Colonic mucosa (tissue), 4 donors: ENCODE data around the gene PDZD2. TPM values are rescaled to one million over a fixed set of nuclear protein-coding genes. Genes with fewer than 3 reads are reported as not detected.

Experiments used
- DNase-seq: peaks from one replicate; pipeline ENCODE4 v3.0.0-alpha.2; 2020
- H3K27ac ChIP-seq: fragments of 200-600 bp; one replicate; pipeline ENCODE4 v1.8.0; 2021
- H3K27me3 ChIP-seq: fragments of 200-600 bp; one replicate; pipeline ENCODE4 v1.8.0; 2021
- H3K36me3 ChIP-seq: fragments of 200-600 bp; one replicate; pipeline ENCODE4 v1.8.0; 2021
- H3K4me1 ChIP-seq: fragments of 200-600 bp; one replicate; pipeline ENCODE4 v1.8.0; 2021; ENCODE audit warnings: mild to moderate bottlenecking
- H3K4me3 ChIP-seq: fragments of 200-600 bp; one replicate; pipeline ENCODE4 v1.8.0; 2021
- H3K9ac ChIP-seq, 2 donors: one replicate each; pipeline ENCODE4 v1.7.0; 2013; ENCODE audit warnings: control low read depth in 2 of 2, low read depth in 2 of 2, low read length in 2 of 2
- H3K9me3 ChIP-seq: fragments of 200-600 bp; one replicate; pipeline ENCODE4 v1.8.0; 2021
- intact Hi-C: fragments of 100-400 bp; cut with DNase I; formaldehyde crosslinking; loops from one replicate; pipeline ENCODE4 v1.14.1; 2022
- total RNA-seq, 2 donors: library from RNA; stranded (reverse); fragmentation: NEBNext Ultra II Directional in 1 of 2; extraction: Animal tissue kit (Norgen Biotek cat#: 25700) in 1 of 2; gene quantifications; one replicate each; pipeline ENCODE4 v1.2.1, GENCODE V29; 2021
- TF ChIP-seq, protein P1 (sequence below): fragments of 200-600 bp; IDR thresholded peaks from one replicate; pipeline ENCODE4 v1.8.0; 2022; ENCODE audit warnings: antibody characterized with exemption, mild to moderate bottlenecking
- donor health status: healthy.
- donor health status: DM: no; HTN: no; CAD: no.
- donor health status: DM: no; HTN: no; CAD: no.

Gene PDZD2
- total RNA-seq, 2 donors from 2014 or later = 1.8 to 2.3 TPM

DNA sequence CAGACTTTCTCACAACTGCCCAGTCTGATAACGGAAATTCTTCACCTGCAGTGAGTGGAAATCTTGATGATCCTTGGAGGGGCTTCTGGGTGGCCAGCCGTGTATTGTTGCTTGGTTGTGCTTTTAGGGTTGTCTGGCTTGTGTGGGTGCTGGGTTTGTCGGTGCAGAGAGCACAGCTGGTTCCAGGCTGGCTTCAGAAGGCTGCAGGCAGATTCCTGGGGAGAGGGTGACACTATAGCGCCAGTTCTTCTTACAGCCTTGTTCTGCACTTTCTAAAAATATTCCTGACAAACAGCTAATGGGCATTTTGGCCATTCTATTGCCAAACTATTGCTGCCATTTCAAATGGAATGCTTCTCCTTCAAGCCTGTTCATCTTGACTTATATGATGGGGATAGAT is 99.3 kb downstream of the PDZD2 start:
- Histone ChIP-seq H3K9ac (no peak overlapping the region), H3K4me3 (no peak overlapping the region), H3K36me3 (no peaks in the 10 kb centered on the region), H3K27me3 (no peaks in the 10 kb centered on the region), H3K4me1 (no peaks in the 10 kb centered on the region), H3K27ac (no peak overlapping the region), H3K9me3 (no peaks in the 10 kb centered on the region)
- intact Hi-C loops = no loop called here
- TF ChIP-seq, protein P1, sequence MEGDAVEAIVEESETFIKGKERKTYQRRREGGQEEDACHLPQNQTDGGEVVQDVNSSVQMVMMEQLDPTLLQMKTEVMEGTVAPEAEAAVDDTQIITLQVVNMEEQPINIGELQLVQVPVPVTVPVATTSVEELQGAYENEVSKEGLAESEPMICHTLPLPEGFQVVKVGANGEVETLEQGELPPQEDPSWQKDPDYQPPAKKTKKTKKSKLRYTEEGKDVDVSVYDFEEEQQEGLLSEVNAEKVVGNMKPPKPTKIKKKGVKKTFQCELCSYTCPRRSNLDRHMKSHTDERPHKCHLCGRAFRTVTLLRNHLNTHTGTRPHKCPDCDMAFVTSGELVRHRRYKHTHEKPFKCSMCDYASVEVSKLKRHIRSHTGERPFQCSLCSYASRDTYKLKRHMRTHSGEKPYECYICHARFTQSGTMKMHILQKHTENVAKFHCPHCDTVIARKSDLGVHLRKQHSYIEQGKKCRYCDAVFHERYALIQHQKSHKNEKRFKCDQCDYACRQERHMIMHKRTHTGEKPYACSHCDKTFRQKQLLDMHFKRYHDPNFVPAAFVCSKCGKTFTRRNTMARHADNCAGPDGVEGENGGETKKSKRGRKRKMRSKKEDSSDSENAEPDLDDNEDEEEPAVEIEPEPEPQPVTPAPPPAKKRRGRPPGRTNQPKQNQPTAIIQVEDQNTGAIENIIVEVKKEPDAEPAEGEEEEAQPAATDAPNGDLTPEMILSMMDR = no peak
- no peak for DNase-seq

DNA sequence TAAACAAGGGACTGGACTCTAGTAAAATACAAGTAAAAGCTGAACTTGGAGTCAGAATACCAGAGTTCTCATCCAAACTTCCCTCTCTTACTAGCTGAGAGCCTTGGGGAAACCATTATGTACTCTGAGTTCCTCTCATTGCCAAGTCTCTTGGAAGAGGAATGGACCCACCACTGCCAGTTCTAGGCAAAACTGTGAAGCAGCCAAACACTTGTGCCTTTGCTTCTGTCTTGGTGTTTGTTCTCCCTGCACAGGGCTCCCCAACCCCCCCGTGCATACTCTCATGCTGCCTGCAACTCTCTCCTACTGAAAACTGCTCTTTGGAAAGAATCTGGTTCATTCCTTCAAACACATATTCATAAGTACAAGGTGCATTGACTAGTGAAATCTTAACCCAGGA is 102.6 kb downstream of the PDZD2 start:
- intact Hi-C loops = no loop called here
- no peak overlapping the region for H3K27ac ChIP-seq
- H3K9ac ChIP-seq = no peak overlapping the region
- H3K9me3 ChIP-seq = no peaks in the 10 kb centered on the region
- H3K4me3 ChIP-seq = no peak overlapping the region
- DNase-seq = no peak
- H3K27me3 ChIP-seq = no peaks in the 10 kb centered on the region
- TF ChIP-seq, protein P1 = no peak
- H3K4me1 ChIP-seq = no peaks in the 10 kb centered on the region
- no peaks in the 10 kb centered on the region for H3K36me3 ChIP-seq

DNA sequence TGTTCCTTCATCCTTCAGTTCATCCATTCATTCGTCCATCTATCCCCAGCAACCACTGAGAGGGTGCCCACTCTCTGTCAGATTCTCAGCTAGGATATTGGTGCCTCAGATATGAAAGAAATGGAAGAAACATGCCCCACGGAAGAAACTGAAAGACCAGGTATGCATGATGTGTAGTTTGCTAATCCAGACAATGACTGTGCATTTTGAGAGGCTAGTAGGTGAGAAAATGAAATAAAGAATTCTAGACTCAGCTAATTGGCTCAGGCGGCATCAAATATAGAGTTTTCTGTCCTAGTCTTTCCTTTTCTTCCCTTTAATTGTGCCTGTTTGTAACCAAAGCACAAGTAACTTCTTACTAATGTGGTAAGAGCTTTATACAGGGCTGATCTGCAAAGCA is 104.7 kb downstream of the PDZD2 start:
- H3K4me1 ChIP-seq = no peaks in the 10 kb centered on the region
- H3K4me3 ChIP-seq = no peak overlapping the region
- no peaks in the 10 kb centered on the region for H3K36me3 ChIP-seq
- H3K27me3 ChIP-seq = no peaks in the 10 kb centered on the region
- H3K9ac ChIP-seq = no peak overlapping the region
- H3K9me3 ChIP-seq = no peaks in the 10 kb centered on the region
- H3K27ac ChIP-seq = no peak overlapping the region
- TF ChIP-seq, protein P1 = no peak
- intact Hi-C loops = no loop called here
- DNase-seq = no peak

DNA sequence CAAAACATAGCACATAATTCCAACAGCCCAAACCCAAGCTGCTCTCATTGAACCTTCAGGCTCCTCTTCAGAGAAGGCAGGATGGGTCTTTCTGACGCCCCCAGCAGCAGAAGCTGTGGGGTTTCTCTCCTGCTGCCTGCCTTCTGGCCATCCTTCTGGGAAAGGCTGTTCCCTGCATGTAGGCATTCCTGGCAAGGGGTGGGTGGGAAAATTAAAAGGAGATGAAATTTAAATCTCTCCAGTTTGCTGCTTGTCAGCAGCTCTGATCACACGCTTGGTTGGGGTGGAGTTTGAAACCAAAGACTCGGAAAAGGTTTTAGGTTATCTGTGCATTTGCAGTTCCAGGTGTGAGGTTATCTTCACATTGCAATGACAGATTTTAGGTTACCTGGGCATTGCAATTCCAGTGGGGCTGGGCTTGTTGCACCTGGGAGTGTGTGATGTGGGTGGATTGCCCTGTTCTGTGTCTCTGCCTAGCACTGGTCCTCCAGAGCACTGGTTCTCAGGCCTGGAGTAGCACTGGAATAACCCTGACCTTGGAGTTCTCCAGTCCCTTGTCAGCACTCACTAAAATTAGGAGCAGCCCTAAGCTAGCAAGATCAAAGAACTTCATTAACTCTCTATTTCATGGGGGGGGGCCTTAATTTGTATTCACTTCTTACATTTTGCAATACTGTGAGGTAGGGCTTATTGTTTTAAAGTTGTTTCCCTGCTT is 109.7 kb downstream of the PDZD2 start:
- Histone ChIP-seq H3K9me3 (no peaks in the 10 kb centered on the region), H3K4me3 (no peak overlapping the region), H3K36me3 (no peaks in the 10 kb centered on the region), H3K9ac (no peak overlapping the region), H3K4me1 (no peaks in the 10 kb centered on the region), H3K27ac (no peak overlapping the region), H3K27me3 (no peaks in the 10 kb centered on the region)
- intact Hi-C loops = no loop called here
- no peak for DNase-seq
- TF ChIP-seq, protein P1 = no peak

DNA sequence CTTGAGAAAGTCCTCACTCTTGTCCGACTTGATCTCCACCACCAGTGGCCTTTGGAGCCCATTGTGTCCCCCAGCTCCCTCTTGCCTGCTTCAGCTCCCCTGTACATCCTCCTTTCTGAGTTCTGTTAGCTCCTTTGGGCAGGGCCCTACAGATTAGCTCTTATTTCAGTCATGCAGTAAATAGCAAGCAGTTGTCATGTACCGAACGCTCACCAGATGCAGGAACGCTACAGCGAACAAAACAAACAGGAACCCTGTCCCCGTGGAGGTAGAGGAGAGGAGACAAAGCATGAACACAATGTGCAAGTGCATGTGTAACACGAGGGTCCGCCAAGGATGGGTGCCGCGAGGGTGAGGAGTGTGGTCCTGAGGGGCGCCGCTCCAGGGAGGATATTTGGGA is 111.3 kb downstream of the PDZD2 start:
- no peaks in the 10 kb centered on the region for H3K27me3 ChIP-seq
- DNase-seq = no peak
- no peak overlapping the region for H3K9ac ChIP-seq
- intact Hi-C loops = no loop called here
- H3K4me3 ChIP-seq = no peak overlapping the region
- no peak overlapping the region for H3K27ac ChIP-seq
- TF ChIP-seq, protein P1 = no peak
- H3K9me3 ChIP-seq = no peaks in the 10 kb centered on the region
- no peaks in the 10 kb centered on the region for H3K36me3 ChIP-seq
- H3K4me1 ChIP-seq = no peaks in the 10 kb centered on the region
